GM19035 (cell line): Measurements from ENCODE around the gene NSD1.

Source experiments
- ATAC-seq: cut with Tn5 transposase; IDR thresholded peaks from one replicate; pipeline ENCODE4 v1.9.1; 2021; ENCODE audit not compliant: unreplicated experiment

The NSD1 gene

GRCh38 chr5:177269976-177270375, 136.4 kb downstream of the NSD1 start:
- ATAC-seq = no peak

DNA sequence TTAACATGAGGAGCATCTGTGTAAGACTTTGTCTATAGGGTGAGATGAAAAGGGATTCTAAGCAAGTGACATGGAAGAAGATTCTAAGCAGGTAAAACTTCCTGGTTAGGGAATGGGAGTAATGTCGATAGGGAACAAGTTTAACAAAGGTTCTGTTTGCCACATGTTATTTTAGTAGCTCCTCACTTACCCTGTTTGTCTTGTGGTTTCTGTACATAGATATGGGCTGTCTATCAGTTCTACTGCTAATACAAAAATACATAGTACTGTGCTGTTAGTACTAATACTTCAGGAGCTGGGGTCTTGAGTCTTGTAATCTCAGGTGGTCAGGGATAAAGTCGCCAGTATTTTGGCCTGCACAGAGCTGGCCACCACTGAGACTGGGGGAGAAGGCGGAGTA, 137.1 kb downstream of the NSD1 start:
- no peak for ATAC-seq

GRCh38 chr5:177271113-177271512, 137.5 kb downstream of the NSD1 start:
- ATAC-seq = no peak

- ATAC-seq = no peak
Measured at GRCh38 chr5:177275883-177276282, 142.3 kb downstream of the NSD1 start.

GRCh38 chr5:177276886-177277285, 143.3 kb downstream of the NSD1 start:
- ATAC-seq = no peak

GRCh38 chr5:177288191-177288590, 154.6 kb downstream of the NSD1 start:
- ATAC-seq = no peak

GRCh38 chr5:177290816-177291596, 157.4 kb downstream of the NSD1 start:
- no peak for ATAC-seq

GRCh38 chr5:177291735-177292134, 158.2 kb downstream of the NSD1 start:
- no peak for ATAC-seq

DNA sequence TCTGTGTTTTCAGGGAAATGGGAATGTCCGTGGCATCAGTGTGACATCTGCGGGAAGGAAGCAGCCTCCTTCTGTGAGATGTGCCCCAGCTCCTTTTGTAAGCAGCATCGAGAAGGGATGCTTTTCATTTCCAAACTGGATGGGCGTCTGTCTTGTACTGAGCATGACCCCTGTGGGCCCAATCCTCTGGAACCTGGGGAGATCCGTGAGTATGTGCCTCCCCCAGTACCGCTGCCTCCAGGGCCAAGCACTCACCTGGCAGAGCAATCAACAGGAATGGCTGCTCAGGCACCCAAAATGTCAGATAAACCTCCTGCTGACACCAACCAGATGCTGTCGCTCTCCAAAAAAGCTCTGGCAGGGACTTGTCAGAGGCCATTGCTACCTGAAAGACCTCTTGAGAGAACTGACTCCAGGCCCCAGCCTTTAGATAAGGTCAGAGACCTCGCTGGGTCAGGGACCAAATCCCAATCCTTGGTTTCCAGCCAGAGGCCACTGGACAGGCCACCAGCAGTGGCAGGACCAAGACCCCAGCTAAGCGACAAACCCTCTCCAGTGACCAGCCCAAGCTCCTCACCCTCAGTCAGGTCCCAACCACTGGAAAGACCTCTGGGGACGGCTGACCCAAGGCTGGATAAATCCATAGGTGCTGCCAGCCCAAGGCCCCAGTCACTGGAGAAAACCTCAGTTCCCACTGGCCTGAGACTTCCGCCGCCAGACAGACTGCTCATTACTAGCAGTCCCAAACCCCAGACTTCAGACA, 160.4 kb downstream of the NSD1 start:
- no peak for ATAC-seq

DNA sequence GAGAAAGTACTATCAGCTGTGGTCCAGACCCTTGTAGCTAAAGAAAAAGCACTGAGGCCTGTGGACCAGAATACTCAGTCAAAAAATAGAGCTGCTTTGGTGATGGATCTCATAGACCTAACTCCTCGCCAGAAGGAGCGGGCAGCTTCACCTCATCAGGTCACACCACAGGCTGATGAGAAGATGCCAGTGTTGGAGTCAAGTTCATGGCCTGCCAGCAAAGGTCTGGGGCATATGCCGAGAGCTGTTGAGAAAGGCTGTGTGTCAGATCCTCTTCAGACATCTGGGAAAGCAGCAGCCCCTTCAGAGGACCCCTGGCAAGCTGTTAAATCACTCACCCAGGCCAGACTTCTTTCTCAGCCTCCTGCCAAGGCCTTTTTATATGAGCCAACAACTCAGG, 161.1 kb downstream of the NSD1 start:
- ATAC-seq = no peak

DNA sequence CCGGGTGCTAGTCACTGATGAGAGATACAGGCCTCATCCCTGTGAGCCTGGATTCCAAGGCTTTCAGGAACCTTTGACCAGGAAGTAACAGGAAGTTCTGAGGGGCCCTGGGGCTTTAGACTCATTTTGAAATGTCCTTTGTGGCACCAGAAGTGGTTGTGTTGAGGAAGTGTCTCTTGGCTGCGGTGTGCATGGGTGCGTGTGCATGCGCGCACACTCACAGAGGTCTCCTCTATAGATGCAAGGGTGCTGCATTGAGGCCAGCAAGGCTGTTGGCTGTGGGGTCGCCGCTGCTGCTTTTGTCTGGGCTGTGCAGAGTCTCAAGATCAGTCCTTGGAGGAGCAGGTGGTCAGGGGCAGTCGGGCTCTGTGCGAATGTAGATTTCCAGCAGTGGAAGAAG, 162.4 kb downstream of the NSD1 start:
- no peak for ATAC-seq

DNA sequence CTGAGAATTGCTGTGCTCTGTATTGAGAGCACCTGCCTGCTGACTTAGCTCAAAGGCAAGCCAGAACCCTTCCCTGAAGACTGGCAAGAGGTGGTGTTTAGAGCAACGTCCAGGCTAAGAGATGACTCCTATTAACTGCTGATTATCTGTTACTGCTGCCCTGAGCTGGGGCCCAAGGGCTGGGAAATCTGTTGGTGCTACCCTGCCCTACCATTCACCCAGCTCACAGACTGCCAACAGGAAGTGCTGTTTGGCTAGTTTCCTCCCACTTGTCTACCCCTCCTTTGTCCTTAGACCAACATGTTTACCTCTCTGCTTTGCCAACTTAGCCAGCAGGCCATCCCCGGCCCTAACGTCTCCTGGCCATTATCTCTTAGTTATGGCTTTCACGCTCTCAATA, 163.0 kb downstream of the NSD1 start:
- no peak for ATAC-seq

GRCh38 chr5:177297922-177298321, 164.3 kb downstream of the NSD1 start:
- no peak for ATAC-seq

- no peak for ATAC-seq
Measured at GRCh38 chr5:177299697-177300096, 166.1 kb downstream of the NSD1 start.

GRCh38 chr5:177300236-177300880, 166.8 kb downstream of the NSD1 start:
- no peak for ATAC-seq

GRCh38 chr5:177300951-177301350, 167.4 kb downstream of the NSD1 start:
- ATAC-seq = no peak

GRCh38 chr5:177301503-177302165, 168.1 kb downstream of the NSD1 start:
- ATAC-seq = no peak

- no peak for ATAC-seq
Measured at GRCh38 chr5:177302354-177303110, 169.0 kb downstream of the NSD1 start.

DNA sequence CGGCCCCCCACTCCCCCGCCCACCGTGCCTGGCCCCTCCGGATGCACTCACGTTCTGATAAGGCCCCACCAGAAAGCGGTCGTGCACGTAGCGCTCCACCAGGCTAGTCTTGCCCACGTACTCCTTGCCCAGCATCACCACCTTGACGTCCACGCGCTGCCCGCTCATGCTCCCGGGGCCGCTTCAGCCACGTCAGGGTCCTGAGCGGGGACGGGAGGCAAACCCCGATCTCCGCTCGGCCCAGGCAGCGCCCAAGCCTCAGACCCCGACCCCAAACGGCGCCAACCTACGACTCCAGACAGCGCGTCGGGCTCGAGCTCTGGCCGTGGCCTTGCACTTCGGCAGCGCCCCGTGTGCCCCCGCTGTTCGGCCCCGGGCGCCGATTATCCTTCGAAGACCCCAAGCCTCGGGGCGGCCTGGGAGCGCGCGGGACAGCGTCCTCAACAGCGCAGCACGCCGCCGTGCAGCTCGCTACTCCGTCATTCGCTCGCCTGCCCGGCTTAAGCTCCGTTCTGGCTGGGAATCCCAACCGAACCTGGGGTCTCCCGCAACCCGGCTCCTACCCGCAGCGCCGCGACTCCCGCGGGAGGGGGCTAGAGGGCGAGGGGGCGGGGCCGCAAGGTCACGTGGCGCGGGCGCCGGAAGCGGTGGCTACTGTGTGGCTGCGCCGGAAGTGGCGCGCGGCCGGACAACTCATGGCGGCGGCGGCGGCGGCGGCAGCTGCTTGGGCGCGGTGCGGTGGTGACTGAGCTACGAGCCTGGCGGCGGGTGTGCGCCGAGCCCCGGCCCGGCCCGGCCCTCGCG, 169.8 kb downstream of the NSD1 start, which contains the start of the genes PRELID1 and RAB24:
PRELID1 (plus strand) TSS at position 679 of the 804 bp plus-strand sequence. CDS start 187 bp downstream, outside the sequence.
RAB24 (minus strand) TSS at position 599 of the 804 bp plus-strand sequence; CDS start at position 168, 431 bp downstream.
- peak; percentile 75 for ATAC-seq
